WERI-Rb-1 (cell line): ENCODE measurements around the gene ADRA2B.
A peak's percentile ranks its signal among the peaks of the same experiment; 100 is the strongest.

Source experiments
- DNase-seq: peaks from one replicate; pipeline ENCODE4 v3.0.0-alpha.2; 2020
- H3K27ac ChIP-seq: fragments of 250-450 bp; sonication (Bioruptor Pico); 2 replicates; pipeline ENCODE4 v1.5.1; 2020; ENCODE audit warnings: mild to moderate bottlenecking, moderate library complexity
- H3K27me3 ChIP-seq: fragments of 250-450 bp; sonication (Bioruptor Pico); 2 replicates; pipeline ENCODE4 v1.5.1; 2021; ENCODE audit warnings: mild to moderate bottlenecking, low read depth, moderate library complexity; ENCODE audit not compliant: insufficient read depth, severe bottlenecking
- H3K36me3 ChIP-seq: fragments of 250-450 bp; sonication (Bioruptor Pico); 2 replicates; pipeline ENCODE4 v1.5.1; 2020; ENCODE audit warnings: mild to moderate bottlenecking, moderate library complexity
- H3K4me3 ChIP-seq: 2 replicates; pipeline ENCODE4 v1.5.1; 2011; ENCODE audit warnings: low read depth, mild to moderate bottlenecking, control low read depth, low read length
- H3K9me3 ChIP-seq: fragments of 250-450 bp; sonication (Bioruptor Pico); 2 replicates; pipeline ENCODE4 v1.5.1; 2021; ENCODE audit warnings: mild to moderate bottlenecking, moderate library complexity; ENCODE audit not compliant: severe bottlenecking
- CTCF ChIP-seq: IDR thresholded peaks from 2 replicates; pipeline ENCODE4 v1.5.1; 2011; ENCODE audit warnings: low read depth, mild to moderate bottlenecking, control low read depth, inconsistent platforms, low read length

The ADRA2B gene

DNA sequence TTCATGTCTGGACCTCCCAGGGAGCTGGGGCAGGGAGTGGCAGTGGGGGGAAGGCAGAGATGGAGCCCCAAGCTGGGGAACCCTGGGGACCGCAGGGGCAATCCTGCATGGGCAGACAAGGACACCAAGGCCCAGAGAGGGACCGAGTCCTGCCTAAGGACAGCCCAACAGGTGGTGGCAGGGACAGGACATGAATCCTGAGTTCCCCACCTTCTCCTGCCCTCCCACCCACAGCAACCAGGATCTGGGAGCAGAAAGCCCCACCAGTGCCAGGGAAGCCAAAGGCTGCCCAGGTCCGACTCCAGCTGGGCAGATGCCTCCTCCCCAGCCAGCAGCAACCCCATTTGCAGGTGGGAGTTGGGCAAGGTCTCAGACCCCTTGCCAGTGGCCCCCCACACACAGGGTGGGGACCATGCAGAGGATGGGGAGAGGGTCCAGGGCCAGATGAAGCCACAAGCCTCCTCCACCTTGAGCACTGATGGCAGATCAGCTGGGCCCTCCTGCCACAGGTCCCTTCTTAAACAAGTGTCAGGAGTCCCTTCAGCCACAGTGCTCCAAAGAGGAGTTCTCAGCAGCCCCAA lies 6.3 kb downstream of the ADRA2B start:
- no peaks in the 10 kb centered on the region for H3K36me3 ChIP-seq
- TF ChIP-seq CTCF = no peak
- H3K27ac ChIP-seq = no peak overlapping the region
- no peaks in the 10 kb centered on the region for H3K27me3 ChIP-seq
- DNase-seq = peak; percentile 3
- no peak overlapping the region for H3K4me3 ChIP-seq
- H3K9me3 ChIP-seq = peaks cover 7% of the 10 kb centered on the region

GRCh38 chr2:96109361-96109680 lies 7.0 kb downstream of the ADRA2B start:
- DNase-seq = no peak
- no peak for TF ChIP-seq CTCF
- Histone ChIP-seq H3K4me3 (no peak overlapping the region), H3K36me3 (no peaks in the 10 kb centered on the region), H3K27me3 (no peaks in the 10 kb centered on the region), H3K9me3 (peaks cover 13% of the 10 kb centered on the region), H3K27ac (no peak overlapping the region)

DNA sequence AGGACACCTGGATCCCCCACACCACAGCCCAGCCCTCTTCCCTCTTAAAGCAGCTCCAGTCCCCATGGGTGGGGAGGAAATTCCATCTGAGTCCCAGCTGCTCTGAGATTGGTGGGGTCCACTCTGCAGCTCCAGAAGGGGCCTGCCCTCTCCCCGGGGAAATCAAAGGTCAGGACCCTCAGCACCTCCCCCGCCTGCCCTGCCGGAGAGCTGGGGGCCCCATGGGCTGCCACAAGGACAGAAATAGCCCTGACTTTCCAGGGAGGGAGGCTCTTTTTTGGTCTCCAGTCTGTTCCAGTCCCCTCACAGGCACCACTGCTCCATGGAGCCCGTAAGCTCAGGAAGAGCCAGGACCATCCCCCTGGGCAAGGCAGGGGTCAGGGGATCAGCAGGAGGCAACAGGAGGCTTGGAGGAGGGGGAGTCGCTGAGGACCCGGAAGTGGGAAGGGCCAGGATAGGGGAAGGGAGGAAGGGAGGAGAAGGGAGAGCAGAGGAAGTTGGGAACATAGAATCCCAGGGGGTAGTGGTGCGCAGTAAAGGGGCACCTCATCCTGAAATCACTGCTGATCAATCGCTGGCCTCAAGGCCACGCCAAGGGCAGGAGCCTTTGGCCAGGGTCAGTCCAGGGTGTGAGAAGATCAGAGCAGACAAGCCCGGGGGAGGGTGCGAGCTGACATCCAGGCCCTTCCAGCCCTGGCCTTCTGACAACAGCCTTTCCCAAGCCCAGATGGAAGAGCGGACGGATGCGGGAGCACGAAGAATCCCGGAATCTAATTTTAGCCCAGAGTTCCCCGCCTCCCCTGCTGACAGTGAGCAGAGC lies 7.6 kb downstream of the ADRA2B start:
- TF ChIP-seq CTCF = no peak
- Histone ChIP-seq H3K4me3 (no peak overlapping the region), H3K9me3 (peaks cover 13% of the 10 kb centered on the region), H3K36me3 (no peaks in the 10 kb centered on the region), H3K27me3 (no peaks in the 10 kb centered on the region), H3K27ac (peak overlapping the region; percentile 40)
- peak; percentile 57 for DNase-seq

- H3K27me3 ChIP-seq = no peaks in the 10 kb centered on the region
- no peak overlapping the region for H3K4me3 ChIP-seq
- H3K36me3 ChIP-seq = no peaks in the 10 kb centered on the region
- no peak for TF ChIP-seq CTCF
- peaks cover 13% of the 10 kb centered on the region for H3K9me3 ChIP-seq
- peak overlapping the region; percentile 40; the same call in 1 of the 2 replicates for H3K27ac ChIP-seq
- DNase-seq = peak; percentile 6
Observed at GRCh38 chr2:96108151-96108540, 8.2 kb downstream of the ADRA2B start.

GRCh38 chr2:96107708-96108065 lies 8.7 kb downstream of the ADRA2B start:
- peaks cover 13% of the 10 kb centered on the region for H3K9me3 ChIP-seq
- no peak overlapping the region for H3K4me3 ChIP-seq
- no peaks in the 10 kb centered on the region for H3K36me3 ChIP-seq
- H3K27ac ChIP-seq = no peak overlapping the region
- H3K27me3 ChIP-seq = no peaks in the 10 kb centered on the region
- no peak for TF ChIP-seq CTCF
- no peak for DNase-seq
